Measurements from ENCODE around the gene BTBD6.

The BTBD6 gene

GRCh38 chr14:105248368-105249181 is at the start of gene BTBD6:
Gene BTBD6, plus strand, starts transcription at chr14:105248533. Its CDS starts 179 bp downstream, at chr14:105248712.
- DNase-seq: peak; percentile 65 to 89

DNA sequence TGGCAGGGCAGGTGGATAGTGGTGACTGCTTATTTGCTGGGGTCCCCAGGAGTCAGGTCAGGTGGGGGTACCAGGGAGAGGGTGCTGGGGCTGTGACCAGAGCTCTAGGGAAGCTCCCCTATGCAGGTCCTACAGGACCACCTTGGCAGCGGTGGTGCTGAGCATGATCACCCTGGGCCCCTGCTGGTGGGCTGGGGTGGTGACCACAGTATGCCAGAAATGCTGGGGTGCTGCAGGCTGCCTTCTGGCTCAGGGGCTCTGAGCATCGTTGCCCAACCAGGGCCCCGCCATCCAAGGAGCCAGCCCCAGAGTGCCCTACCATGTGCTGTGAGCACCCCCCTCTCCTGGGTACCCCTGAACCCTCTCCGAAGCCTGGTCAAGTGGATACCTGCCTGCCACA is 49.7 kb upstream of the BTBD6 start:
- no peak for DNase-seq

GRCh38 chr14:105199093-105199492 is 49.2 kb upstream of the BTBD6 start:
- DNase-seq: no peak

GRCh38 chr14:105200074-105200473 is 48.3 kb upstream of the BTBD6 start:
- DNase-seq: peak in 1 of 2 experiments; percentile 41

DNA sequence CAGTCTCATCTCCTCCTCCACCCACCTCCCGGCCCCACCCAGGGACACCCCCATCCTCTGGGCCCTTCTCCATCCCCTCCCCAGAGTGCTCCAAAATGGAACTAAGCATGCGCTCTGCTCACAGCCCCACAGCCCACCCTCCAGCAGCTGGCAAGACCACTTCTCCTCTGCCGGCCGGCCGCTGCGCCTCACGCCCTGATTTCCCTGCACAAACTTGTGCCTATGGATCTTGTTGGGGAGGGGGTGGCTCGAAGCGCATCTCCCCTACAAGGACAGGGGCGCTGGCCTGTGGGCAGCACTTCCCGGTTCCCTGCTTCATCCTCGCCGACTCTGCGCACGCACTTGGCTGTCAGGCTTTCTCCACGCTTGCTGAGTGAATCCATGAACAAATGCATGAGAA is 47.7 kb upstream of the BTBD6 start:
- no peak for DNase-seq

DNA sequence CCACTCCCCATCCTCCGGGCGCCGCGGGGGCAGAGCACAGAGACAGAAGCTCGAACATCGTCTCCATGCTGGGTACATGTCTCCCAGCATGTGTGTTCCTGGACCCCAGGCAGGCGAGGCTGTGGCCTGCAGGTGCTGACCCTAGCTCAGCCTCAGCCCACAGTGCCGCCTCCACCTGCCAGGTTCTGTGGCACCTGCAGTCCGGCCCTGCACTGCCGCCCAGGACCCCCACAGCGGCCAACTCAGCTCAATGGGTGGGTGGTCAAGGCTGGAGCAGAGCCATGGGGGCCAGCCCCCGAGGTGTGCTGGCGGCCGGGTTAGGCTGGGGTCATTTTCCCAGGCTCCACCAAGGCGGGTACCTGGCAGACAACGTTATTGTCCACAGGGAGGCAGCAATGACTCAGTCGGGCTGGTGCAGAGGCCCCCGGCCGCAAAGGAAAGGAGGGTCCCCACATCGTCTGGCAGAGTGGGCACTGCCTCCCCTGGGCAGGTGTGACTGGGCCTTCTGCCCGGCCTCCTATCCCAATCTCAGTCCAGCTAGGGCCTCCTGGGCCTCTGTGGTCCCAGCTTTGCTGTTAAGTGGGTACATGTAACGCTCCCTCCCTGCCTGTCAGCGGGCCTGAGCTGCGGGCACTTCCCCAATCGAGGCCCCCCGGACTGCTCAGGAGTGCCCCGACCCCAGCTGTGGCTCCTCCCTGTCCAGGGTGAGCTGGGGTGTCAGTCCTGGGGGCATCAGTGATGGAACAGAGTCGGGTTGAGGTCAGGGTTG is 47.0 kb upstream of the BTBD6 start:
- DNase-seq: peak in 1 of 2 experiments; percentile 36

GRCh38 chr14:105201925-105202513 is 46.3 kb upstream of the BTBD6 start:
- peak in 1 of 2 experiments; percentile 58 for DNase-seq

- DNase-seq: peak; percentile 57 to 82
These were observed 45.2 kb upstream of the BTBD6 start for GRCh38 chr14:105203057-105203531.

DNA sequence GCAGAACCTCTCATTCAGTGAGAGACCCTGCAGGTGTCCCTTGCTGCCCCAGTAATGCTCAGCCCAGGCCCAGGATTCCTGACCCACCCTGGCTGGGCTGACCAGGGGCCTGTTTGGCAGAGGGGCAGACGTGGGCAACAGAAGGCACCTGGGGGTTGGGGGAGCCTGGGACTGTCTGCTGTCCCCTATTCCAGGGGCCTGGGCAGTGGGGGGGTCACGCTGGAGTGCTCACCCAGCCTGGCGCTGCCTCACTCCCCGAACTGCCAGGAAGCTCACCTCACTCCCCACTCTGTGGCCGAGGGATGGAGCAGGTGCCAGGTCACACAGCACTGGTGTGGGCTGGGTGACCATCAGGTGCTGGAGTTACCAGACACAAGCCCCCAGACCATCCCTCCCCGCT is 44.6 kb upstream of the BTBD6 start:
- no peak for DNase-seq

DNA sequence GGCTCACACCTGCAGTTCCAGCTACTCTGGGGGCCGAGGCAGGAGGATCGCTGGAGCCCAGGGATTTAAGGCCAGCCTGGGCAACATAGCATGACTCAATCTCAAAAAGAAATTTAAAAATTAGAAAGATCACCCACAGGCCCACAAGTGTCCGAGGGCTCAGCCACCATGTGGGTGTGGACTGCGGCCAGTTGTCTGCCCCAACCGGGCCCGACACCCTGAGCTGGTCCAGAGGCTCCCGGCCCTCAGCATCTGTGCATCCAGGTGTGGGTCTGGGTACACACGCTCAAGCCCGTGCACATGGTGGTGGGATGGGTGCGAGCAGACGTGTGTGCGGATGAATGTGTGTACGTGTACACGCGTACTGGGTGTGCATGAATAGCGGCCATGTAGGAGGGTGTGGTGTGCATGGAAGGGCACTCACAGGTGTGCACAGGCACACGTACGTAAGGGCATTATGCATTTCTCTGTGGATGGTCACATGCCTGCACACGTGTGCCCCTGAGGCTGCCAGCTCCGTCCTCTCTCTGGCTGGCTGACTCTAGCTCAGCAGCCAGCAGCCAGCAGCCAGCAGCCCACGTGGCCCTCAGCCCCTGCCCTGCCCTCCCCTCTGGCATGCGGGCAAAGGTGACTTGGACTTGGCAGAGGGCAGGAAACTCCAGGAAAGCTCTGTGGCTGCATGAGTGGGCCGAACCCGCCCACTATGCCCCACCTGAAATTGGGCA is 44.0 kb upstream of the BTBD6 start:
- DNase-seq: no peak

DNA sequence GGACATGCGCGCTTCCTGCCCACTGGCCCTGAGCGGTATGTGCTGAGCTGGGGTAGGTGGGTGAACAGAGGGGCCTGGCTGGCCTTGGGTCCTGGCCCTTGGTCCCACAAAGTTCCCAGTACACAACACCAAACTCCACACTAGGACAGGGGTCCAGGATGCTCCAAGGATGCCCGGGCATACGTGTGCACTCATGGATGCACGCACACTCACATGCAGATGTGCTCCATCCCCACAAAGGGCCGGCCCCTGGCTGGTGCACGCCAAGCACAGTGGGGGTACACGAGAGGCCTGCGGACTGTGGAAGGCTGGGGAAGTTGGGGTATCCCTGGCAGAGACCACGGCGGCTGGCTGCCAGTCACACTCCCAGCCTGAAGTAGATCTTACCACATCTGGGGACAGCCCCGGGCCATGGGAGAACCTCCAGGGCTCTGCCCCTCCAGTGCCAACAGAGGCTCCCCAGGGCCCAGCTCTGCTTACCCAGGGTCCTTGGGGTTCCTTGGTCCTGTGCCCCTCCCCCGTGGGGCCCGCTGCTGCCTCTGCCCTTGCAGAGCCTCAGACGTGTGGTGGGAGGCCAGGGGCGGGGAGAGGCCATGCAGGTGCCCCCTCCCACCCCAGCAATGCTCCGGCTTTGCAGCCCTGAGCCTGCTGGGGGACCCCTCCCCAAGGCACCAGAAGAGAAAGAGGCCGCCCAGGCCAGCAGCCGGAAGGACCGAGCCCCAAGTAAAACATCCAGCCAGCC is 43.2 kb upstream of the BTBD6 start:
- DNase-seq: no peak

- DNase-seq: peak; percentile 42 to 65
These were observed 42.6 kb upstream of the BTBD6 start for GRCh38 chr14:105205673-105206208.

GRCh38 chr14:105206873-105207272 is 41.5 kb upstream of the BTBD6 start:
- no peak for DNase-seq

GRCh38 chr14:105207460-105207901 is 40.9 kb upstream of the BTBD6 start:
- no peak for DNase-seq

DNA sequence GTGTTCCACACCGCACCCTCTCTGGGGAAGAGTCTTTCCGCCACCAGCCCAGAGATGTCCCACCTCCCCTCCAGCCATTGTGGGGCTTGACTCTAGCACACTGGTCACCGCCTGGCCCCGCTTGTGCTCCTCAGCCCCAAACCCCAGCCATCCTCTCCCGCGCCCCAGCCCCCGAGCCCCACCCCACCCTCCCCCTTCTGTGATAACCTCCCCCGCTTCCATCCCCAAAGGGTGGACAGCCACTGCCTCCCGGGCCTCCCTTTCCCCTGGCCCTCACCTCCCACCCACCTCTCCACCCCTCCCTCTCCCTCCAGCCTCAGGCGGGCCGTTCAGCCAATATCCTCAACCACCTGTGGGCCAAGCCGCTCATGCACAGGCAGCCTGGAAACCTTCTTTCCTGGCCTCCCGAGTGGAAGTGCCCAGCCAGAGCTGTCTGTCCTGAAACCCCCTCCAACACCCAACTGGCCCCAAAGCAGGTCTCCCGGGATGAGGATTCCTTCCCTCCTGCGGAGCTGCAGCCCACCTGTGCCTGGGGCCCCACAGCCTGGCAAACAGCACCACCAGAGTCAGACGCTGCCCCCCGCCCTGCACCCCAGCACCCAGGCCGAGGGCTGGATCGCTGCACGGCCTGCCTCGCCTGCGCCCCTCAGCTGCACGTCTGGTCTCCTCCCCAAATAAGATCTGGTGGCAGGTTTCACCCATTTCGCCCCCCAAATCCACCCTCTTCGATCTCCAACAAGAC is 40.2 kb upstream of the BTBD6 start:
- no peak for DNase-seq

- no peak for DNase-seq
These were observed 39.6 kb upstream of the BTBD6 start for GRCh38 chr14:105208738-105209075.

- DNase-seq: no peak
These were observed 39.2 kb upstream of the BTBD6 start for GRCh38 chr14:105209091-105209490.

DNA sequence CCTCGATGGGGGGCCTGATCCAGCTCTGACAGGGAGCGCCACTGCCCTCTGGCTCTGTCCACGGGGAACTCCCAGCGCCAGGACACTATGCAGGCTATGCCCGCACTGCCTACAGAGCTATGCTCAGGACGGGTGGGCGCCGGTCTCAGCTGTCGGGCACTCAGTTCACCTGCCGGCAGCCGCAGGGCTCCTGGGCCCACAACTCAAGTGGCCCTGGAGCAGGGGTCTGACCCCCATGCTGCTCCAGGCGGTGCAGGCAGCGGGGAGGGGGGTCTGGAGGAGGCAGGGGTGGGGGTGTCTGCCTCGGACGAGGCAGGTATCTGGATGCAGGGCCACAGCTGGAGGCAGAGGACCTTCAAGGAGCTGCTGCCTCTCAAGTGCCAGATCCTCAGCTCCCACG is 38.7 kb upstream of the BTBD6 start:
- no peak for DNase-seq

DNA sequence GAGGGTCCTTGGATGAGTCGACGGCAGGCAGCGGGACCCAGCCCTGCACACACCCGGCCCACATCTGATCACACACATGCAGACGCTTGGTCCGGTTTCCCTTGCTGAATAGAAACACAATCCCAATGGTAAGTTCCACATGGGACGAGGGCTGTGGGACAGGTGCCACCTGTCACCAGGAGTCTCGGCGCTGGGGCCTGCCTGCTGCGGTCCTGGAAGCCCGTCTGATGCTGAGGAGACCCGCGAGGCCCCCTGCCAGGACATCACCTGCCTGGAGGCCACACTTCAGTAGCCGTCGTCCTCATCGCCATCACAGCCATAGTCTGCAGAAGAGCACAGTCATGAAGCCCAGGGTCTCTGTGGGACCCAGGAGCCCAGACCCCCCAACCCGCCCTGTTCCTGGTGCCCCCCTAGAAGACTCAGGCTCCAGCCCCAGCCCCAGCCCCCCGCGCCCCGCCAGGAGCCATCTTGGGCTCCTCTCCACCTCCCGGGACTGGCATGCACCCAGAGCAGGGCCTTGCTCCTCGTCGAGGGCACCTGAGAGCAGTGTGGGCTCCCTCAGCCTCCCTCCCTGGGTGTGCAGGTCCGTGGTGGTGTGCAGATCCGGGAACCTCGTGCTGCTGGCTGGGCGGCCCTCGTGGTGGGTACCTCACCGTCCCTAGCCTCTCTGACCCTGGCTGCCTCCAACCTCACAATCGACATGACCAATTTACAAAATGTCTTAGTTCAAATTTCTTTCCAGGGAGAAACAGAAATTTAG is 37.9 kb upstream of the BTBD6 start:
- DNase-seq: no peak

DNA sequence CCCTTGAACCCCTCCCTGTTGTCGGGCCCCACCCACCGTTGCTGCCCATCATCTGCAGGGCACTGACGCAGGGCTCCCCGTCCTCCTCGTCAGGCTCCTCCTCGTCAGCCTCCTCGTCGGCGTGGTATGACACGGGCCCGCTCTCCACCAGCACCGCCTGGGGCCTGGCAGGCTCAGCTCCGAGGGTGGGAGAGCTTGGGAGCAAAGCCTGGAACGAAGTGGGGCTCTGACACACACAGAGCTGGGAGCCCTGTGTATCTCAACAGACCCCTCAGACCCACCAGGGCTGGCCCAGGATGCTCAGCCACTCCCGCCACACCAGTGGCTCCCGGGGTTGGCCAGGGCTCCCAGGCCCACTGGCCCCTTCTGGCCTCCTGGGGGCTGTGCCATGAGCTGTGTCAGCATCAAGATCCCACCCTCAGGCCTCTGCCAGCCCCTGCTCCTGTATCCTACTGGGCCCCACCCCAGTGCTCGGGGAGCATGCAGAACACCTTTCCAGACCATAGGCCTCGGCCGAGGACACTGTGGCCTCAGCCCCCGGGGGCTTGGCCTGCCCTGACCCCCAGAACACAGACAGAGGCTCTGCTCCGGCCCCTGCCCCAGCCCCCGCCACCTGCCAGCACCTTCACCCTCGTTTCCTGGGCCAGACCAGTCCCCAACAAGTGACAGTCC is 37.1 kb upstream of the BTBD6 start:
- DNase-seq: no peak
